SK-N-SH (cell line): Measurements from ENCODE around the gene ERGIC2.

Experiments used
- CTCF ChIP-seq: fragments of 200-600 bp; sonication (generic); IDR thresholded peaks from 2 replicates; pipeline ENCODE4 v1.6.1; 2017; ENCODE audit warnings: antibody characterized with exemption, mild to moderate bottlenecking, moderate library complexity
- EP300 ChIP-seq, 2 experiments: IDR thresholded peaks; 2 replicates each; pipeline versions ENCODE4 v1.4.0 to v1.6.1; 2012; ENCODE audit warnings: borderline replicate concordance in 1 of 2, low read depth in 1 of 2, low read length in 1 of 2
- FOXM1 ChIP-seq: IDR thresholded peaks from 2 replicates; pipeline ENCODE4 v1.4.0; 2012; ENCODE audit warnings: low read depth, mild to moderate bottlenecking
- IRF3 ChIP-seq: fragments of 150-350 bp; IDR thresholded peaks from 2 replicates; pipeline ENCODE4 v1.6.1; 2016; ENCODE audit warnings: mild to moderate bottlenecking, low read depth, low read length

- no peak for TF ChIP-seq CTCF
- TF ChIP-seq FOXM1 = no peak
- TF ChIP-seq EP300 (IDR thresholded peaks at IDR 0.05; ENCODE audit: borderline replicate concordance in 1 of 2, low read depth in 1 of 2, low read length in 1 of 2) = no peak
- no peak for TF ChIP-seq IRF3
Observed at GRCh38 chr12:29291226-29291625, 89.7 kb downstream of the ERGIC2 start.
